GM12874 (cell line): ENCODE data around the gene TOMM6.

Experiments
- TF ChIP-seq, protein P1 (sequence below): IDR thresholded peaks from 2 replicates; pipeline ENCODE4 v1.5.1; 2011; ENCODE audit warnings: low read depth, mild to moderate bottlenecking, control low read depth, low read length, moderate library complexity; ENCODE audit not compliant: insufficient read depth

The TOMM6 gene

DNA sequence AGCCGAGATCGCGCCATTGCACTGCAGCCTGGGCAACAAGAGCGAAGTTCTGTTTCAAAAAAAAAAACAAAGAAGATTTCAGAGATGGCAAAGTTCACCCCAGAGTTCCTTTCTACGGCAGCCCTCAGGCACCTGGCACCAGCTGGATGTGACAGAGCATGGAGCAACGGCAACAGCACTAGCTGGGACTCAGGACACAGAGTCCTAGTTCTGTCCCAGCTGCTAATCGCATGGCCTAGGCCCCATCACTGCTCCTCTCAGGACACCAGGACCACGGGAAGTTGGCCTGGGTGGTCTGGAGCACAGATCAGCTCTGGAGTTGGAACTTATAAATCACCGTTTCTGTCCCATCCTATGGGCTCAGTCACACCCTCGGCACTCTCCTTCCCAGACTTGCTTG lies 41.4 kb upstream of the TOMM6 start:
- TF ChIP-seq, protein P1, sequence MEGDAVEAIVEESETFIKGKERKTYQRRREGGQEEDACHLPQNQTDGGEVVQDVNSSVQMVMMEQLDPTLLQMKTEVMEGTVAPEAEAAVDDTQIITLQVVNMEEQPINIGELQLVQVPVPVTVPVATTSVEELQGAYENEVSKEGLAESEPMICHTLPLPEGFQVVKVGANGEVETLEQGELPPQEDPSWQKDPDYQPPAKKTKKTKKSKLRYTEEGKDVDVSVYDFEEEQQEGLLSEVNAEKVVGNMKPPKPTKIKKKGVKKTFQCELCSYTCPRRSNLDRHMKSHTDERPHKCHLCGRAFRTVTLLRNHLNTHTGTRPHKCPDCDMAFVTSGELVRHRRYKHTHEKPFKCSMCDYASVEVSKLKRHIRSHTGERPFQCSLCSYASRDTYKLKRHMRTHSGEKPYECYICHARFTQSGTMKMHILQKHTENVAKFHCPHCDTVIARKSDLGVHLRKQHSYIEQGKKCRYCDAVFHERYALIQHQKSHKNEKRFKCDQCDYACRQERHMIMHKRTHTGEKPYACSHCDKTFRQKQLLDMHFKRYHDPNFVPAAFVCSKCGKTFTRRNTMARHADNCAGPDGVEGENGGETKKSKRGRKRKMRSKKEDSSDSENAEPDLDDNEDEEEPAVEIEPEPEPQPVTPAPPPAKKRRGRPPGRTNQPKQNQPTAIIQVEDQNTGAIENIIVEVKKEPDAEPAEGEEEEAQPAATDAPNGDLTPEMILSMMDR: no peak

DNA sequence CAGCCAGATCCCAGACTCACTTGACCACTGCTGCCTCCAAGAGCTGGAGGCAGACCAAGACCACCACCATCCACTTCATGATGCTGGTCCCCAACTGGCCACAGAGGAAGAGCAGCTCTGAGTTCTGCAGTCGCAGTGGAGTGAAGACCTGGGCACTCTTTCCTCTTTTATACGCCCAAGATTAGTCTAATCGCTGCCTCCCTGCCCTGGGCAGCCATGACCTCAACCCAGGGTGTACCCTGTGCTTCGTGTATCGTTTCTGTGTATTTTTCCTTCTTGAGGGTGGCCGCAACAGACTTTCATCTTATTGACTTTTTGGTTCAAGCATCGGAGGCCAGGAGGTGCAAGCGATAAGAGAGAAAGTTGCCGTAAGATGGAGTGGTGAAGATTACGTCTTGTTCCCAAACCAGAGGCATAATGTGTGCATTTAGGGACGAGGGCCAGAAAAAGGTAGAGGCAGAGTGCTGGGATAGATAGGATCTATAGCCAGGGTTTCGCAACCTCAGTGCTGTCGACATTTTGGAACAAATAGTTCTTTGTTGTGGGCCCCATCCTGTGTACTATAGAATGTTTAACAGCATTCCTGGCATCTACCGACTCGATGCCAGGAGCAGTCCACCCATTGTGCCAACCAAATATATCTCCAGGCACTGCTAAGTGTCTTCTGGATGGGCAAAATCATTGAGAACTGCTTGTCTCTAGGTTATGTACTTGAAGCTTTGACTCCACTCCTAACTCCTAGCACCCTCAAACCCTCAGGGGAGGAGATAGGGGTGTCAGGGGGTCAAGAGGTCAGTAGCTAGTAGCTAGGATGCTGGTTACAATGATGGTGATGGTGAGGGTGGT lies 40.0 kb upstream of the TOMM6 start, which contains the start of gene PGC:
Gene PGC, minus strand, starts transcription at position 142 of the 846 bp plus-strand sequence. Its CDS starts 63 bp downstream, at position 79.
- TF ChIP-seq, protein P1: no peak

DNA sequence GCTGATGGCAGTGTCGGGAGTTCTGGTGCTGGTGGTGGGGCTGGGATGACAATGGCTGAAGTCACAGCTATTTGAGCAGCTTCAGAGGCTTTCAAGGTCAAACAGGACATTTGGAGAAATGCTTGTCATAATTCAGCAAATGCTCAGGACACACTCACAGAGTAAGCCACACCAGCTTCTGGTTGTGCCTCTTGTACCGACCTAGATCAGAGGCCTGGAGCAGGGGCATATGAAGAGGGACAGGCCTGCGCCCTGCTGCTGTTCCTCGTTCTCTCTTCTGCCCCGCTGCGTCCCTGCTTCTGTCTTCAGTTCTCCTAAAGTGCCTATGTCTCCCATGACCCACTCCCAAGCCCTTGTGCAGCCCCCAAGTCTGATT lies 39.4 kb upstream of the TOMM6 start:
- TF ChIP-seq, protein P1: no peak

DNA sequence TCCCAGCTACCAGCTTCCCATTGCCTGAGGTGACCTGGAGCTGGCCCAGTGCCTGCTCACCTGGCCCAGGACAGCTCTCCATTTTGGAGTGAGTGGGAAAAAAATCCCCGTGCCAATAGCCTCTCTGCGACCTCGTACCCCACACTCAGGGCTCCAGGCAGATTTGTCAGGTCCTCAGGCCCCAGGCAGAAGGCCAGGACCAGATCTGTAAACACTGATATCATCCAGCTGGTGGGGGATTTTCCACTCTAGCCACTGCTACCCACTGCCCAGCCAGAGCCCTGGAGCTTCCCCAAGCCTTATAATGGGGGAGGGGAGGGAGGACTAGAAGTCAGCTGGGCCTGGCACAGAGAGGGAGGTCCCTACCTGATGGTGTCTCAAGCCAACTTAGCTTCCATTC lies 39.0 kb upstream of the TOMM6 start:
- TF ChIP-seq, protein P1: no peak

DNA sequence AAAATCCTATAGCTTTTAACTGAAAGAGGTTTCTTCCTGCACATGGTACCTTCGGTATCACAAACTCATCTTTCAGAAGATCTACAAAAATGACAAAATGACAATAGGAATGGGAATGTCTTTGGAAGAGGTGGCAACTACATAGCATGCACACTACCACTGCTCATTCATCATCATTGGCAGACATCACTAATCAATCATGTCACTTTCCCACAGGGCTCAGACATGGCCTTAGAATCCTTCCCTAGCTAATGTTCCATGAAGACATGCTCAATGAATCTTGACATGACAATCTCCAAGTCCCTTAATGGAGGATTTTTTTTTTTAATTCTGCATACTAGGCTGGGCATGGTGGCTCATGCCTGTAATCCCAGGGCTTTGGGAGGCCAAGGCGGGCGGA lies 37.1 kb upstream of the TOMM6 start:
- TF ChIP-seq, protein P1: no peak

DNA sequence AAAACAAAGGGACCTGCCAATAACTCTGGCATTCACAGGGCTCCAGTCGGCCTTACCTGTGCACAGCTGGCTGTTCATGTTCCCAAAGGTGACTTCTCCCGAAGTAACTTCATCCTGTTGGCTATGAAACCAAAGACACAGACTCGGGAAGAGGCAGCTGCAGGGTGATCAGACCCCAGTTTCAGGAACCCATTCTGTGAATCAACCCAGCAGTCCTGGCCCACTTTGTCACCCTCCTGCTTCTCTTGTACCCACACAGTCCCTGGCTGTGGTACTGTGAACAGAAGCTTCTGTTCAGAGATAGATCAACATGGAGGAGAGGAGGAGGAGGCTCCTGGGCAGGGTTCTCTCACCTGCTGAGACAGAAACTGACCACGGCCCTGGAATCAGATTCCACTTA lies 31.6 kb upstream of the TOMM6 start:
- TF ChIP-seq, protein P1: no peak

DNA sequence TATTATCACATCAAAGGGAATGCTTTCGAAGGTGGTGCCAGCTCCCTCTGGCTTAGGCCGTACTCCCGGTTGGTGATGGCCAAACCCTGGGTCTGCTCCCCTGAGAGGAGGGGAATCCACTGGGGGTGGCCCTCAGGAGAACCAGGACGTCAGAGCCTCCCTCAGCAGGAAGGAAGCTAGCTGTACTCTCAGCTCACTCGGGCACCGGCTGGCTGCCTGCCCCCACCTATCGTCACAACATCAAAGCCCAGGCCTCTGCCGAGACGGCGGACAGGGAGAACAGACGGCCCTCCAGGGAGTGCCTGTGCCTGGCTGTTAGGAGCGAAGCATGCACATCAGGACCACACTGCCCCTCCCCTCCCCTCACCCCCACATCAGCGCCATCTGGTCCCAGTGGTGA lies 31.1 kb upstream of the TOMM6 start:
- TF ChIP-seq, protein P1: no peak
